HepG2 (cell line): ENCODE data around the gene ENTPD2. TPM values are rescaled to one million over a fixed set of nuclear protein-coding genes. Genes with fewer than 3 reads are reported as not detected.

Experiments used
- DNMT1 ChIP-seq: sonication (generic); formaldehyde crosslinking; IDR thresholded peaks from 2 replicates; pipeline ENCODE4 v1.5.1; 2020; ENCODE audit warnings: mild to moderate bottlenecking, missing genetic modification reagents
- EED ChIP-seq: sonication (generic); formaldehyde crosslinking; IDR thresholded peaks from 2 replicates; pipeline ENCODE4 v1.5.0; 2020; ENCODE audit warnings: mild to moderate bottlenecking, missing genetic modification reagents
- HNF4A ChIP-seq: sonication (generic); formaldehyde crosslinking; IDR thresholded peaks from 2 replicates; pipeline ENCODE4 v1.4.0; 2020; ENCODE audit warnings: missing genetic modification reagents
- HOXA3 ChIP-seq: sonication (generic); formaldehyde crosslinking; IDR thresholded peaks from 2 replicates; pipeline ENCODE4 v1.5.0; 2020; ENCODE audit warnings: missing genetic modification reagents
- KLF11 ChIP-seq: IDR thresholded peaks from 2 replicates; pipeline ENCODE4 v1.6.1; 2016; ENCODE audit warnings: missing compliant biosample characterization
- MLLT10 ChIP-seq: sonication (generic); formaldehyde crosslinking; IDR thresholded peaks from 2 replicates; pipeline ENCODE4 v1.4.0; 2020; ENCODE audit warnings: missing genetic modification reagents
- NCOR1 ChIP-seq: fragments of 200-600 bp; sonication (generic); IDR thresholded peaks from 2 replicates; pipeline ENCODE4 v1.7.0; 2017; ENCODE audit warnings: antibody characterized with exemption, low read length, borderline replicate concordance
- NFKB2 ChIP-seq: sonication (generic); formaldehyde crosslinking; IDR thresholded peaks from 2 replicates; pipeline ENCODE4 v1.4.0; 2020; ENCODE audit warnings: missing genetic modification reagents, borderline replicate concordance
- PHF21A ChIP-seq: sonication (generic); formaldehyde crosslinking; IDR thresholded peaks from 2 replicates; pipeline ENCODE4 v1.5.0; 2020; ENCODE audit warnings: mild to moderate bottlenecking, missing genetic modification reagents
- PPARG ChIP-seq: conservative IDR thresholded peaks from 2 replicates; pipeline ENCODE4 v1.6.1; 2016; ENCODE audit warnings: missing biosample characterization, missing genetic modification reagents
- PTBP1 ChIP-seq: fragments of 200-400 bp; formaldehyde crosslinking; IDR thresholded peaks from 2 replicates; pipeline ENCODE4 v1.6.1; 2018; ENCODE audit warnings: low read length, low read depth; ENCODE audit not compliant: poor library complexity, severe bottlenecking
- RCOR2 ChIP-seq: IDR thresholded peaks from 2 replicates; pipeline ENCODE4 v1.6.1; 2016; ENCODE audit warnings: missing biosample characterization, missing genetic modification reagents
- ZBTB21 ChIP-seq: sonication (generic); formaldehyde crosslinking; IDR thresholded peaks from 2 replicates; pipeline ENCODE4 v1.4.0; 2020; ENCODE audit warnings: missing genetic modification reagents
- ZFP1 ChIP-seq: IDR thresholded peaks from 2 replicates; pipeline ENCODE4 v1.6.1; 2016
- ZFP37 ChIP-seq: sonication (generic); formaldehyde crosslinking; IDR thresholded peaks from 2 replicates; pipeline ENCODE4 v1.4.0; 2020; ENCODE audit warnings: missing genetic modification reagents, borderline replicate concordance
- ZKSCAN5 ChIP-seq: sonication (generic); formaldehyde crosslinking; IDR thresholded peaks from 2 replicates; pipeline ENCODE4 v1.5.1; 2020; ENCODE audit warnings: mild to moderate bottlenecking, missing genetic modification reagents
- ZNF17 ChIP-seq: sonication (generic); formaldehyde crosslinking; IDR thresholded peaks from 2 replicates; pipeline ENCODE4 v1.5.0; 2020; ENCODE audit warnings: mild to moderate bottlenecking, missing genetic modification reagents
- ZNF296 ChIP-seq: sonication (generic); formaldehyde crosslinking; conservative IDR thresholded peaks from 2 replicates; pipeline ENCODE4 v1.5.0; 2020; ENCODE audit warnings: mild to moderate bottlenecking, missing genetic modification reagents
- ZNF350 ChIP-seq: sonication (generic); formaldehyde crosslinking; IDR thresholded peaks from 2 replicates; pipeline ENCODE4 v1.4.0; 2020; ENCODE audit warnings: mild to moderate bottlenecking, low read depth, missing genetic modification reagents, borderline replicate concordance
- ZNF446 ChIP-seq: sonication (generic); formaldehyde crosslinking; IDR thresholded peaks from 2 replicates; pipeline ENCODE4 v1.5.0; 2020; ENCODE audit warnings: mild to moderate bottlenecking, missing genetic modification reagents
- ZNF564 ChIP-seq: sonication (generic); formaldehyde crosslinking; IDR thresholded peaks from 2 replicates; pipeline ENCODE4 v1.8.1; 2023; ENCODE audit warnings: mild to moderate bottlenecking, missing genetic modification reagents
- ZNF598 ChIP-seq: sonication (generic); formaldehyde crosslinking; IDR thresholded peaks from 2 replicates; pipeline ENCODE4 v1.5.1; 2020; ENCODE audit warnings: mild to moderate bottlenecking, missing genetic modification reagents, borderline replicate concordance
- ZNF678 ChIP-seq: sonication (generic); formaldehyde crosslinking; IDR thresholded peaks from 2 replicates; pipeline ENCODE4 v1.4.0; 2020; ENCODE audit warnings: mild to moderate bottlenecking, missing genetic modification reagents
- ZNF703 ChIP-seq: sonication (generic); formaldehyde crosslinking; IDR thresholded peaks from 2 replicates; pipeline ENCODE4 v1.5.1; 2020; ENCODE audit warnings: missing genetic modification reagents, mild to moderate bottlenecking, moderate library complexity, borderline replicate concordance
- polyA plus RNA-seq, 8 experiments: library from polyadenylated mRNA; depleted of rRNA in 3 of 8; stranded (reverse) in 7 of 8; unstranded in 1 of 8; fragments of >200 nt; fragmentation: Illumina TruSeq in 4 of 8; extraction: Trizol in 4 of 8; gene quantifications; 2 replicates each; pipeline versions ENCODE4 v1.2.1 to v1.2.3, GENCODE V29; 2011 to 2016; ENCODE audit warnings: low read depth in 4 of 8, missing spikeins in 1 of 8, mixed read lengths in 1 of 8; ENCODE audit not compliant: insufficient read depth in 1 of 8
- total RNA-seq, 5 experiments: library from RNA; depleted of rRNA; stranded (reverse); fragments of >200 nt; fragmentation: Illumina TruSeq; extraction: Trizol; gene quantifications; 2 replicates each; pipeline ENCODE4 v1.2.3, GENCODE V29; 2016; ENCODE audit warnings: low read depth in 1 of 5
- TF ChIP-seq, protein P1 (sequence below): sonication (generic); formaldehyde crosslinking; IDR thresholded peaks from 2 replicates; pipeline ENCODE4 v1.4.0; 2020; ENCODE audit warnings: missing genetic modification reagents
- TF ChIP-seq, protein P2 (sequence below): sonication (generic); formaldehyde crosslinking; IDR thresholded peaks from 2 replicates; pipeline ENCODE4 v1.5.0; 2020; ENCODE audit warnings: missing genetic modification reagents

The ENTPD2 gene
- total and polyA plus RNA-seq, 2 of the 13 experiments (the other 11 are each of a cell fraction or from before 2014, with no cell fraction given): 0.95 to 3.2 TPM

DNA sequence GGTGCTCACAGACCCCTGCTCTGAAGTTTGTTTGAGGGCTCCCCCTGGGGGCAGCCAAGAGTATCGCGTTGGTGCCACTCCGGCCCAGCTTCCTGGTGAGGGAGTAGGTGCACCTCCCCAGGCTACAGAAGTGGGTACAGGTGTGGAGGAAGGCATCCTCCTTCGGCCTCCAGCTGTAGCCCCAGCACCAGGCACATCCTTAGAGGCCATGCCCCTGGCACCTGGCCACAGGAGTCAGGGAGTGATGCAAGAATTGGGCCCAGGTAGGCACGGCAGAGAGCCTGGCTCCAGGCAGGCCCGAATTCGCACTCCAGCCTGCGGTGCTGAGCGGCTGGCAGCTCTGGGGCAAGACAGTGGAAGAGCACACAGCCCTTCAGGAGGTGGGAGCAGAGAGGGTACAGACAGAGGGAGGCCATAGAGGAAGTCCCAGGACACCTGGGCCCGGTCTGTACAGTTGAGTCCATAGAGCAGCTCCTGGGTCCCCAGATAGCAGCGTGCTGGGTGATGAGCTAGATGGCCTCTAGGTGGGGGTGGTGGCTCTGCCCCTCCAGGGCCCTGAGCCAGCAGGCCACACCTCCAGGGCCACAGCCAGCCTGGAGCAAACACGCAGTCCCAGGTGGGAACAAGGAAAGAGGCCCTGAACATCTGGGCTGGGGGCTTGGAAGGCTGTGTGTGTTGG lies 14.1 kb upstream of the ENTPD2 start (continued):
- TF ChIP-seq ZNF598 (CRISPR knock-in tag): peak; percentile 74; the same call in 1 of the 2 replicates
- peak; percentile 74; the same call in 1 of the 2 replicates for TF ChIP-seq ZNF350 (CRISPR knock-in tag)
- no peak for TF ChIP-seq PPARG (CRISPR knock-in tag)
- TF ChIP-seq ZNF17 (CRISPR knock-in tag): no peak
- TF ChIP-seq ZNF703 (CRISPR knock-in tag): no peak
- peak; percentile 63; the same call in 1 of the 2 replicates for TF ChIP-seq ZNF564 (CRISPR knock-in tag)
- TF ChIP-seq, protein P1, sequence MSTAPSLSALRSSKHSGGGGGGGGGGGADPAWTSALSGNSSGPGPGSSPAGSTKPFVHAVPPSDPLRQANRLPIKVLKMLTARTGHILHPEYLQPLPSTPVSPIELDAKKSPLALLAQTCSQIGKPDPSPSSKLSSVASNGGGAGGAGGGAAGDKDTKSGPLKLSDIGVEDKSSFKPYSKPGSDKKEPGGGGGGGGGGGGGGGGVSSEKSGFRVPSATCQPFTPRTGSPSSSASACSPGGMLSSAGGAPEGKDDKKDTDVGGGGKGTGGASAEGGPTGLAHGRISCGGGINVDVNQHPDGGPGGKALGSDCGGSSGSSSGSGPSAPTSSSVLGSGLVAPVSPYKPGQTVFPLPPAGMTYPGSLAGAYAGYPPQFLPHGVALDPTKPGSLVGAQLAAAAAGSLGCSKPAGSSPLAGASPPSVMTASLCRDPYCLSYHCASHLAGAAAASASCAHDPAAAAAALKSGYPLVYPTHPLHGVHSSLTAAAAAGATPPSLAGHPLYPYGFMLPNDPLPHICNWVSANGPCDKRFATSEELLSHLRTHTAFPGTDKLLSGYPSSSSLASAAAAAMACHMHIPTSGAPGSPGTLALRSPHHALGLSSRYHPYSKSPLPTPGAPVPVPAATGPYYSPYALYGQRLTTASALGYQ: no peak
- TF ChIP-seq PTBP1: no peak
- TF ChIP-seq MLLT10 (CRISPR knock-in tag): no peak
- no peak for TF ChIP-seq ZFP1 (CRISPR knock-in tag)
- TF ChIP-seq, protein P2, sequence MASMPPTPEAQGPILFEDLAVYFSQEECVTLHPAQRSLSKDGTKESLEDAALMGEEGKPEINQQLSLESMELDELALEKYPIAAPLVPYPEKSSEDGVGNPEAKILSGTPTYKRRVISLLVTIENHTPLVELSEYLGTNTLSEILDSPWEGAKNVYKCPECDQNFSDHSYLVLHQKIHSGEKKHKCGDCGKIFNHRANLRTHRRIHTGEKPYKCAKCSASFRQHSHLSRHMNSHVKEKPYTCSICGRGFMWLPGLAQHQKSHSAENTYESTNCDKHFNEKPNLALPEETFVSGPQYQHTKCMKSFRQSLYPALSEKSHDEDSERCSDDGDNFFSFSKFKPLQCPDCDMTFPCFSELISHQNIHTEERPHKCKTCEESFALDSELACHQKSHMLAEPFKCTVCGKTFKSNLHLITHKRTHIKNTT (CRISPR knock-in tag): peak; percentile 46; the same call in 1 of the 2 replicates
- no peak for TF ChIP-seq RCOR2 (CRISPR knock-in tag)
- peak; percentile 48; the same call in 1 of the 2 replicates for TF ChIP-seq HNF4A
- peak; percentile 66; the same call in 1 of the 2 replicates for TF ChIP-seq DNMT1 (CRISPR knock-in tag)
- no peak for TF ChIP-seq ZNF446 (CRISPR knock-in tag)
- no peak for TF ChIP-seq NCOR1
- TF ChIP-seq ZBTB21: no peak
- TF ChIP-seq HOXA3 (CRISPR knock-in tag): peak; percentile 37; the same call in 1 of the 2 replicates
- no peak for TF ChIP-seq ZFP37 (CRISPR knock-in tag)
- no peak for TF ChIP-seq ZNF296 (CRISPR knock-in tag)
- TF ChIP-seq ZKSCAN5: no peak
- 0 out of 2 replicates have a peak, but pooled peaks have one; percentile 38 for TF ChIP-seq NFKB2 (CRISPR knock-in tag)
- no peak for TF ChIP-seq EED (CRISPR knock-in tag)
- TF ChIP-seq ZNF678 (CRISPR knock-in tag): no peak
- TF ChIP-seq PHF21A (CRISPR knock-in tag): peak; percentile 68; the same call in 1 of the 2 replicates
- no peak for TF ChIP-seq KLF11 (CRISPR knock-in tag)
